GM12872 (cell line): Measurements from ENCODE around the gene RPRD2.

Source experiments
- TF ChIP-seq, protein P1 (sequence below): IDR thresholded peaks from 3 replicates; pipeline ENCODE4 v1.5.1; 2011; ENCODE audit warnings: low read depth, mild to moderate bottlenecking, low read length, moderate library complexity; ENCODE audit not compliant: insufficient read depth

RPRD2 gene

GRCh38 chr1:150362721-150363425 lies 1.1 kb upstream of the RPRD2 start:
- TF ChIP-seq, protein P1, sequence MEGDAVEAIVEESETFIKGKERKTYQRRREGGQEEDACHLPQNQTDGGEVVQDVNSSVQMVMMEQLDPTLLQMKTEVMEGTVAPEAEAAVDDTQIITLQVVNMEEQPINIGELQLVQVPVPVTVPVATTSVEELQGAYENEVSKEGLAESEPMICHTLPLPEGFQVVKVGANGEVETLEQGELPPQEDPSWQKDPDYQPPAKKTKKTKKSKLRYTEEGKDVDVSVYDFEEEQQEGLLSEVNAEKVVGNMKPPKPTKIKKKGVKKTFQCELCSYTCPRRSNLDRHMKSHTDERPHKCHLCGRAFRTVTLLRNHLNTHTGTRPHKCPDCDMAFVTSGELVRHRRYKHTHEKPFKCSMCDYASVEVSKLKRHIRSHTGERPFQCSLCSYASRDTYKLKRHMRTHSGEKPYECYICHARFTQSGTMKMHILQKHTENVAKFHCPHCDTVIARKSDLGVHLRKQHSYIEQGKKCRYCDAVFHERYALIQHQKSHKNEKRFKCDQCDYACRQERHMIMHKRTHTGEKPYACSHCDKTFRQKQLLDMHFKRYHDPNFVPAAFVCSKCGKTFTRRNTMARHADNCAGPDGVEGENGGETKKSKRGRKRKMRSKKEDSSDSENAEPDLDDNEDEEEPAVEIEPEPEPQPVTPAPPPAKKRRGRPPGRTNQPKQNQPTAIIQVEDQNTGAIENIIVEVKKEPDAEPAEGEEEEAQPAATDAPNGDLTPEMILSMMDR, result no peak

GRCh38 chr1:150364231-150365003 lies 470 bp downstream of the RPRD2 start:
- TF ChIP-seq, protein P1, result no peak

DNA sequence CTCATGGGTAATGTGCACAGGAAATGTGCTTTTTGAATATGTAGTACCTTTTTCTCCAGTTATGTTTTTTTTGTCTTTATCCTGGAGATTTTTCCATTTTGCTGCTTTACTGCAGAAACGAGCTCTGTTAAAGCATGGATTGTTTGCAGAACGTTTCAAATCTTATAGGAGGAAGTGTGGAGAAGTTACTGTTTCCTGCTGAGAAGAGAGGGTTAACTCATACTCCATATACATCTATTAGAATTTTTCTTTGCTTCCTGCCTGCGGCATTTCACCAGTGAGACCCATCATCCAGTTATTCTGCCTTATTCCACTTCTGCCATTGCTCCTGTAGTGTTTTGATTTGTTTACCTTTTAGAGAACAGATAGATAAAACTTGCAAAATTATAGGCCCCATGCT lies 2.0 kb downstream of the RPRD2 start:
- TF ChIP-seq, protein P1, result no peak

- TF ChIP-seq, protein P1, result no peak
Observed at GRCh38 chr1:150366416-150367296, 2.7 kb downstream of the RPRD2 start.

DNA sequence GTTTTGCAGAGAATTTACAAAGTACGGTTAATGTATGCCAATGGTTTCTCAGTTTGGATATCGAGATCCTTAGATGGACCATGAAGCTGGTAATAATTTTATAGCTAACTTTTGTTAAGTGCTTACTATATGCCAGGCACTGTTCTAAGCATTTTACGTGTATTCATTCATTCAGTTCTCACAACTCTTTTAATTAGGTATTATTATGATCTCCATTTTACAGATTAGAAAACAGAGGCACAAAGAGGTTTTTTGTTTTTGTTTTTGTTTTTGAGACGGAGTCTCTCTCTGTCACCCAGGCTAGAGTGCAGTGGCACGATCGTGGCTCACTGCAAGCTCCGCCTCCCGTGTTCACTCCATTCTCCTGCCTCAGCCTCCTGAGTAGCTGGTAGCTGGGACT lies 7.2 kb downstream of the RPRD2 start:
- TF ChIP-seq, protein P1, result no peak

DNA sequence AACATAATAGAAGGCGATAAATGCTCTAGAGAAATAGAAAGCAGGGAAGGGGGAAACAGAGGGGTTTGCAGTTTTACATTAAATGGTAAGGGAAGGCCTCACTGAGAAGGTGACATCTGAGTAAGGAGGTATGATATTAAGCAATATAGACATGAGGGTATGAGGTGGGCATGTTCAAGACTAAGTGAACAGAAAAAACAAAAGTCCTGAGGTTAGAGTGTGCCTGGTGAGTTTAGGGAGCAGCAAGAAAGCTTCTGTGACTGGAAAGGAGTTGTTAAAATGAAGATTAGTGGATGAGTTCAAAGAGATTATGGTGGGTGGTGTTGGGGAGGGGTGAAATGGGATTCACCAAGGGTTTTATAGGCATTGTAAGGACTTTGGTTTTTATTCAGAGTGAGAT lies 8.6 kb downstream of the RPRD2 start:
- TF ChIP-seq, protein P1, result no peak

- TF ChIP-seq, protein P1, result no peak
Observed at GRCh38 chr1:150376110-150376509, 12.2 kb downstream of the RPRD2 start.
